HG03196 (cell line): ENCODE measurements around the gene WSCD2.

Experiments used
- ATAC-seq: cut with Tn5 transposase; IDR thresholded peaks from one replicate; pipeline ENCODE4 v1.9.1; 2021; ENCODE audit not compliant: unreplicated experiment

Gene WSCD2

DNA sequence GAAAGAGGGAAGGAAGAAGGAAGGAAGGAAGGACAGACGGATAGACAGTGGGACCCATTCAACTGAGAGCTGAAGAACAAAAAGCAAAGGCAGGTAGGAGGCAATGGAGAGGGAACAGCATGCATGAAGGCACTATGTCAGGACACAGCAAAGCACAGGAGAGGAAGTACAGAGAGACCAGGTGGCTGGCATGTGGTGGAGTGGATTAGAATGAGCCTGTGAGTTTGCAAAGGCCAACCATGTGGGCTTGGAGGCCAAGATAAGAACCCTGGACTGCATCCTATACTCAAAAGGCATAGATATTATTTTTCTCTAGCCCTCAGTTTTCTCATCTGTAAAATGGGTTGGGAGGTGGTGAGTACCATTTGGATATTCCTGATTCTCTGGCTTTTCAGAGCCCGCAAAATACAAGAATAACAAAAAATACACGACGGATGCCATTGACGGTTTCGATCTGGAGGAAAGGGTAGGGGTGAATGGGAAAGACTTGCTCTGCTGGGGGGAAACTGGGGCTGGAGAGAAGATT lies 102.9 kb downstream of the WSCD2 start:
- no peak for ATAC-seq

DNA sequence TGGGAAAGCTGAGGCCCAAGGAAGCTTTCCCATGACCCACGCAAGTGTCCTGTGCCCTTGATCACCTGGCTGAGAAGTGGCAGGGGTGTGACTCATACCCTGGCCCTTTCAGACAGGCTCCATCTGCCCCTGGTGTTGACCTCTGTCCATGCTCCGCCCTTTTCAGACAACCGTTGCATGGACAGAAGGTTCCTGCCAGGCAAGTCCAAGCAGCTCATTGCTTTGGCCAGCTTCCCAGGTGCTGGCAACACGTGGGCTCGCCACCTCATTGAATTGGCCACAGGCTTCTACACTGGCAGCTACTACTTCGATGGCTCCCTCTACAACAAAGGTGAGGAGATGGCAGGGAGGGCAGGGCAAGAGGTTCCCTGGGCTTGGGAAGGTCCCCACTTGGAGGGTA lies 103.5 kb downstream of the WSCD2 start:
- ATAC-seq, result no peak

DNA sequence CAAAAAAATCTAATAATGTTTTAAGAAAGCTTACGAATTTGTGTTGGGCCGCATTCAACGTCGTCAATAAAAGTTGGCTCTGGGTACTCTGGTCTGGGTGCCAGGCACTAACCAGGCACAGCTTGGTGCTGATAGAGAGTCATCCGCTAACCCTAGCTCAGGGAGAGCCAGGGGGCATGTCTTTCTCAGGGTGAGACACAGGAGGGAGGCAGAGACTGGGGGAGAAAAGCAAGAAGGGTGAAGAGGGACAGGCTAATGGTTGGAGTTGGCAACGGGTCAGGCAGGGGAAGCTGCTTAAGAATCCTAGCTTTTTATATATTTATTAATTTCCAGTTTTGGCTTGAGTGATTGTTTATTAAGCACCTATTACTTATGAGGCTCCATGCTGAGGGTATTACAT lies 105.1 kb downstream of the WSCD2 start:
- ATAC-seq, result no peak

DNA sequence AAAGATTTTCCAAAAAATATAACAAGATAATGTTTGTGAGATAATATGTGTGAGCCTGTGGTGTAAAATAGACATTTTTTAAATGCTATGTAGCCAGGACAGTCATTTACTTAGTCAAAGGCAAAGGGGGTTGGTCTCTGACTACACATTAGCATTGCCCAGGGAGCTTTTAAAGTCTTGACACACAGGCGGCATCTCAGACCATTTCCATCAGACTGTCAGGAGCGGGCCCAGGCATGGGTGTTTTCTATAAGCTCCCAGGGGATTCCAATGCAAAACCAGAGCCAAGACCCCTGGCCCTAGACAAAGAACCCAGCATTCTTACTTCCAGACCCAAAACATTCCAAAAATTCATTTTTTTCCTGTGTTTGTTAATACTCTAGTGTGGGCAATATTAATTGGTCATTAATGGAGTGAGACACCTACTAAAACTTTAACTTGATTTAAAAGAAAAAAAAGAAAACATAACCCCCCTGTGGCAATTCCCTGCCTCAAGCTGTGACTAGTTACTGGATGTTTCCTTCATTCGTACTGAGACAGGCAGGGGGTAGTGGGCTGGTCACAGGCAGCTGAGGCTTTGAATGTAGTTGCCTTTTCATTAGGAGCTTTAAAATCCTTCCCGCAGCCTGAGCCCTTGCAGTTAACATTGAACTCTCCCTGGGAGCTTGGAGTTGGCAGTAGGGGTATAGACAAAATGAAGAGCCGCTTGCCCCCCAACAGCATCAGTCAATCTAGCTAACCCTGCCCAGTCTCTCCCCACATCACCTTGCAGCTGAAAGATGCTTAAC lies 106.3 kb downstream of the WSCD2 start:
- ATAC-seq, result no peak

DNA sequence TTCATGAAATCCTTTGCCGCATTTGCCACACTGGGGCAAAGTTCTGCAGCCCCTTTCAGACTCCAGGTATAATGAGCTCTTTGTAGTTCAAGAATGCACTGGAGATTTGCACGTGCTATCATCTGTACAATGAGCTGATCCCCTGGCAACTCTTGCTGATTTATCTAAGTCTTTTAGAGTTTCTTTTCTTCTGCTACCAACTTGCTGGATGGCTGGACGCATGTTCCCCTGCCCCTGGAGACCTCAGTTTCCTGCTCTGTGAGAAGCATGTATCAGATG lies 106.8 kb downstream of the WSCD2 start:
- ATAC-seq, result no peak

DNA sequence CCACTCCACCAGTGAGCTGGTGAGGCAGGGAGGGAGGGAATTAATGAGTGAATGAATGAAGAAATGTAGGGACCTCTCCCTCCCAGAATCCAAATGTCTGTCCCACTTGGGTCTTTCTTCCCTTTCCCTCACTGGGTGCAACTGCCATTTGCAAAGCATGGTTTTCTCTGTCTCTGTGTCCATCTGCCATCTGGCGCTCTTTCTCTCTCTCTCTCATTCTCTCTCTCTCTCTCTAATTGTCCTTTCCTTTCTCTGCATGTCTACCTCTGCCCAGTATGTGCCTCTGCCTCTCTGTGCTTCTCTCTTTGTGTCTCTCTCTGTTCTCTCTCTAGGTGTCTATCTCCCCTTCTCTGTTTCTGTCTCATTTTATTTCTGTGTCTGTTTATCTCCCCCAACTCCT lies 107.3 kb downstream of the WSCD2 start:
- ATAC-seq, result no peak

DNA sequence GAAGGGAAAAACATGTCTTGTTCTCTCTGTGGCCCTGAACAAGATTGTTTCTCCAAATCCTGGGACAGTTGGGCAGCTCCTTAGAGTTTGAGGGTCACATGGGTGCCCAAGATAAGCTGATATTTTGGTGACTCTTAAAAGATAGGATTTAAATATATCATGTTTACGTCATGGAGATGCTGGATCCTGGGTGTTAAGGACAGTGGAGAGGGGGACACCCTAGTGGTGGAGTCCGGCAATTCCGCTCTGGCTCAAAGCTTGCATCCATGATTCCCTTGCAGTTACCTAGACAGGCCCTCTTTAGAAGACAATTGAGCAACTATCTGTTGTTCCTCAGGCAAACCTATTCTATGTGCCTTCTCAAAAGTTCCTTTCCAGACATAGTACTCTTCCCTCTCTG lies 108.2 kb downstream of the WSCD2 start:
- no peak for ATAC-seq

DNA sequence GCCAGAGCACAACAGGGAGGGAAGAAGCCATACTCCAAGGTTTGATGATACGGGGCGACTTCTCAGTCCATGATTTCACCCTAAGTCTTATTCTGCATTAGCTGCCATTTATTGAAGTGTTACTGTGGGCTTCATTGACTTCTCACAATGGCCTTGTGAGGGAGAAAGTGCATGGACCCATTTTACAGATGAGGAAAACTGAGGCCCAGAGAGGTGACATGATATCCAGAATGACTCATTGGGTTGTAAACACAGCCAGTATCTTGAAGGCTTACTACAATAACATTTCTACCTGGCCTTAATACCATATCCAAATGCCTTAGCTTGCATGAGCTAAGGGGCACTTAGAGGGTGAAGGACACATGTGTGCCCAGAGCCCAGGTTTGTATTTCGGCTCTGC lies 109.4 kb downstream of the WSCD2 start:
- ATAC-seq, result no peak

DNA sequence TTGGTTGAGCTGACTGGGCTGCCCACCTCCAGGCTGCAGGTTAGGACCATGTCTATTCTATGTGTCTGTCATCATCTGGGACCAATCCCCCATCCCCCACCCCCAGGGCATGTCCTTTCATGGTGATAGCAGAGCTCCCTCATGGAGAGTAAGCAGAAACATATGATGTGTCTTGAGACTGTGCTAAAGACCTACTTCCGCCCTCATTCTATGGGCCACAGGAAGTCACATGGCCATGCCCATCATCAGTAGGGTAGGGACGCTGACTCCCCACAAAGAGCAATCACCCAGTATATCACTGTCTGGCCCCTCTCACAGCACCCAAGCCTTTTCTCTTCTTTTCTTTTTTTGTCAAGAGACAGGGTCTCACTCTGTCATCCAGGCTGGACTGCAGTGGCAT lies 110.3 kb downstream of the WSCD2 start:
- ATAC-seq, result no peak

DNA sequence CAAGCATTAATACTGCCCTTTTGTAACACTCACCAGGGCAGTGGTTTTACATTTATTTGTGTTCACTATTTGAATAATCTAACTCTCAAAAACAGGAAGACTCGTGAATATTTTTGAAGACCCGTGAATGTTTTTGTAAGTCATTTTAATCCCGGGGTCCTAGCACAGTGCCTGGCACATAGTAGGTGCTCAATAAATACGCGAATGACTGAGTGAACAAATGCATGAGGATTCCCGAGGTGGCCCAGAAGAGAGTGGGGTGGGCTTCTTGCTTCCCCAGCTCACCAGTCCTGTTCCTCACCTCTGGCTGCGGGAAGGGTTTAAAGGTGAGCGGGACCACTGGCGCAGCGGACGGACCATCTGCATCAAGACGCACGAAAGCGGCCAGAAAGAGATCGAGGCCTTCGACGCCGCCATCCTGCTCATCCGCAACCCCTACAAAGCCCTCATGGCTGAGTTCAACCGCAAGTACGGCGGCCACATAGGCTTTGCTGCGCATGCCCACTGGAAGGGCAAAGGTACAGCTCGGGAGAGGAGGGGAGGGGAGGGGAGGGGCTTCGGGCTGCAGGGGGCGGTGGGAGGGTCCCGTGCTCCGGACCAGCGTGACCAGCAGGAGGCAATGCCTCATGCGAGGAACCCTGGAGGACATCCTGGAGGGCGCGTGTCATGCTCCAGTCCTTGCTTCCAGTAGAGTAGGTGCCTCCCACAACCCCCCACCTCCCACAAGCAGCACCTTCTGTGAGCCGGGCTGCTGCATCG lies 111.1 kb downstream of the WSCD2 start:
- no peak for ATAC-seq

DNA sequence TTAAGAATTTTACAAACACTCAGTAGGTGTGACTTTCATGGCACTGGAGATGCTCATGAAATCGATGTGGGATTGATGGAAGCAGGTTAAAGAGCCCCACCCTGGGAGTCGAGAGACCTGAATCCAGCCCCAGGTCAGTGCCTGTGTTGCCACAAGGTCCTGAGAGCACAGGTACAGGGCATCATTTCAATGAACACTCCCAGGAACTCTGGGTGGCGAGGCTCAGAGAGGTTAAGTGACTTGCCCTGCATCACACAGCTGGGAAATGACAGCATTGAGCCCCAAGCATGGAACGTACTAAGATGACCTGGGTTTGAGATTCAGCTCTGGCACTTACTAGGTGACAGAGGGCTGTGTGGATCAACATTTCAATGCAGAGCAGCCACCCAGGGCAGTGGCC lies 111.8 kb downstream of the WSCD2 start:
- ATAC-seq, result no peak

DNA sequence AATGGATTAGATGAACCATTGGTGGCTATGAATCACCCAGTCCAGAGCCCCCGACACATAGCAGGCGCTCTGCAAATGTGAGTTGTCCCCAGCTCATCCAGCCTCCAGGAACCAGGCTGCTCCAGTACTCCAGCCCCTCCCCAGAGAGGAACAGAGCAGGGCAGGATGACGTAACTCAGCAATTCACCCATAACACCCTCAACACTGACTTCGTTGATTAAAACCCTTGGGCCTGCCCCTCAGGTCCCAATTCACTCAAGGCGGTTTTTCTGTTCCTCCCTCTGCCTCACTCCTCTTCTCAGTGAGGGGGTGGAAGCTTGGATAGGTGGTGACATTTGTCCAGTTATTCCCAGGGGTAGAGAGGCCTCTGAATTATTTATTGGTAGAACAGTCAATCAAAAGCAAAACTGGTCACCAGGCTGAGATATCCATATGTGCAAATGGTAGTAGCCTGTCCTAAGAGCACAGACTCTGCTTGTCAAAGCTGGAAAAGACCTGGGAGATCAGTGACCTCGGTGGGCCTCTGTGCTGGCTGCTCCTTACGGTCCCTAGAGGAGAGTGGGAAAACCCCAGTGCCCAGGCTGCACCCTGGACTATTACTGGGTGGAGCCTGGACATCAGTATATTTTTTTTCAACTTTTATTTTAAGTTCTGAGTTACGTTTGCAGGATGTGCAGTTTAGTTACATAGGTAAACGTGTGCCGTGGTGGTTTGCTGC lies 113.1 kb downstream of the WSCD2 start:
- ATAC-seq, result no peak

DNA sequence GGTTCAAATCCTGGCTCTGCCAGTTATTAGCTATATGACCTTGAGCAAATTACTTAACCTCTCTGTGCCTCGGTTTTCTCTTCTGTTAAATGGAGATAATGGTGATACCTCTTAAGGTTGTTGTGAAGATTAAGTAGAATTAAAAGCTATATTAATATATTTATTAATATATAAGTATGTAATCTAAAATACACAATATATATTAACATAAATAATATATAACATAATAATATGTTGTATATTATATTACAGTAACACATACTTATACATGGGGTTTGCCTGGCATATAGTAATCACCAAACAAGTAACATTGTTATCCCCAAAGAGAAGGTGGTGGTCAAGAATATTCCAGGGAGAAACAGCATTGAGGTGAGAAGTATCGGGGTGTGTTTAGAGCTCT lies 118.0 kb downstream of the WSCD2 start:
- no peak for ATAC-seq

DNA sequence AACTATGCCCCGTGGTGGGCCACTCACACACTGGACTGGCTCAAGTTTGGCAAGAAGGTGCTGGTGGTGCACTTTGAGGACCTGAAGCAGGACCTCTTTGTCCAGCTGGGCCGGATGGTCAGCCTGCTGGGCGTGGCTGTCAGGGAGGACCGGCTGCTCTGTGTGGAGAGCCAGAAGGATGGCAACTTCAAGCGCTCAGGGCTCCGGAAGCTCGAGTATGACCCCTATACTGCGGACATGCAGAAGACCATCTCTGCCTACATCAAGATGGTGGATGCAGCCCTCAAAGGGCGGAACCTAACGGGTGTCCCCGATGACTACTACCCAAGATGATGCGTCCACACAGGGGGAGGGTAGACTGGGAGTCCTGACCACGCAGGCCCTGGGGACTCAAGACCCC lies 118.9 kb downstream of the WSCD2 start:
- no peak for ATAC-seq

DNA sequence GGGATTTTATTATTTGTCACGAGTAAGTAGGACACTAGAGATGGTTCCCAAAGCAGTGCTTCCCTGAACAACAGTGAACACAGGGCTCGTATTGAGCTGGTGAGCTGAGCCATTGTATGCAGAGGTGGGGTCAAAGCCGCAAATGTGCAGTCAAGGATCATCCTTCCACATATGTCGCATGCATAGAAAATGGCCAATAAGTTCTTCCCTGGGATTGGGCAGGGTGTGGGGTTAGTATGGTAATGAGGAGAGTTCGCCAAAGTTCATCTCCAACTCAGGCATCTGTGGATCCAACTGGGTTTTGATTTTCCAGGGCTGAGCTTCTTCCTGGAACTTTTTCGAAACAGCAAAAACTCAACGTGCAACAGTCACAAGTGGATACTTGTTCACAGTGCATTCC lies 123.4 kb downstream of the WSCD2 start:
- ATAC-seq, result no peak

DNA sequence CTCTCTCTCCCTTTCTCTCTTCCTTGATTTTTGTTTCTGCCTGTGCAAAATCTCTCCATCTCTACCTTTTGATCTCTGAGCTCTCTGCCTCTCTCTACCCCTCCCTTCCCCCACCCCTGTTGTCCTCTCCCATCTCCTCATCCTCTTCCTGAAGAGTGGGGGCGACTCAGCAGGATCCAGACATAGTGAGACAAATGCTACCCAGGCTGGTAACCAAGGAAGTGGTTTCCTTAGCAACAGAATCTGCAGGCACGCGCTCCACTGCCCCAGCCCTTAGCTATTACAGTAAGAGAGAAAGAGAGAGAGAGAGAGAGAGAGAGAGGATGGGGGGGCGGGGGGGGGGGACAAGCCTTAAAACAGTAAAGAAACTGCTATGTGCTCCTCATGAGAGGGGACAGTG lies 124.5 kb downstream of the WSCD2 start:
- ATAC-seq, result no peak

DNA sequence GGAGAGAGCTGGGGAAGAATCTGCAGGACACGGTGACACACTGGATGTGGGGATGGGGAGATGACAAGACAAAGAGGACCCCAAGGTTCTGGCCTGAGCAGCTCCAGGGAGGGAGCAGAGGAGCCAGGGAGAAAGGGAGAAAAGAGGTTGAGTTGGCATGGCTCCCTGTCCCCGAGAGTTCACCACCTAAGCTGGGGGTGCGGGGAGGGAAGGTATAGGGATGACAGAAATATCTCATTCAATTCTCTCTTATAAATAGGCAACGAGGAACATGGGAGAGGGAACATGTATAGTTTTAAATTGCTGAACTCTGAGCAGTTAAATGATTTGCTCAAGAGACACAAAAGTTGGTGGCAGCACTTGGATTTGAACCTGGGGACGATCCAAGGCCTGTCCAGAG lies 124.9 kb downstream of the WSCD2 start:
- no peak for ATAC-seq

DNA sequence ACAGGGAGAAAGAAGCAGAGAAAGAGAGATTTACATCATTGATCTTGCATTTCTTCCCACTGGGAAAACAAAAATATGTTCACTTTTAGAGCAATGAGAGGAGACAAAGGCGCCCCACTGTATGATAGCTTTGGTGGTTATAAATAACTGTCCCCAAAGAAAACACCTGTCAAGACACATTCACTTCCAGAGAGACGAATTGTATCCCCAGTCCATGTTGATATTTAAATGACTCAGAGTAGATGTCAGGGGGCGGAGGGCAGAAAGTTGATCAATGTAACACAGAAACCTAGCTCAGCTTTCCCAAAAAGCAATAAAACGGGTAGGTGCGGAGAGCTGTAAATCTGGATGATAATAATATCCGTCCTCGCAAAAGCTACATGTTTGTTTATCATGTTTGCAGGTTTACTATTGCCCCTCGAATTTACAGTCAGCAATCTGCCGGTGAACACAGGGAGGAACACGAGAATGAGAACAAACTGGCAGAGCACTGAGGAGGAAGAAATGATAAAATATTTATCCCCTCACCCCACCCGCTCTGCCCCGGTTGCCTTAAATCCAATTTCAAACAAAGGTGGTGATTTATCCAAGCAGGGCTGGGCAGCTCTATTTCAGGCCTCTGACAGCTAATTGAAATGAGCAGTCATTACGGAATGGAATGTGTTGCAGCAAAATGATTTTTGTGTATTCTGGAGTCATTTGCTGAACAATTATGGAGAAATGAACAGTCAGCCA lies 125.6 kb downstream of the WSCD2 start:
- no peak for ATAC-seq

DNA sequence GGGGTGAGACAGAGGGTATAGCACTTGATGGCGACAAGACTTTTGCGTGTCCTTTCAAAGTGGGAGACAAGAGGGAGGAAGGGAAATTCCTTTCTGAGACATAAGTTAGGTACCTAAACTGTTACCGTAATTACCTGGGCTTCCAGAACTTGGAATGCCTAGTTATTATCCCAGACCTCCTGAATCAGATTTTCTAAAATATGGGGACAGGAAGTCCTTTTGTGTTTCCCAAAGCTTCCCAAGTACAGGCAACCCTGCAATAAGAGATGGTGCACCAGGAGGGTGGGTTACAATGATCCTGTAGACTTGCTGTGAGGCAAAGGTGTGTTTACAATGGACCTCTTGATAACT lies 126.1 kb downstream of the WSCD2 start:
- no peak for ATAC-seq

DNA sequence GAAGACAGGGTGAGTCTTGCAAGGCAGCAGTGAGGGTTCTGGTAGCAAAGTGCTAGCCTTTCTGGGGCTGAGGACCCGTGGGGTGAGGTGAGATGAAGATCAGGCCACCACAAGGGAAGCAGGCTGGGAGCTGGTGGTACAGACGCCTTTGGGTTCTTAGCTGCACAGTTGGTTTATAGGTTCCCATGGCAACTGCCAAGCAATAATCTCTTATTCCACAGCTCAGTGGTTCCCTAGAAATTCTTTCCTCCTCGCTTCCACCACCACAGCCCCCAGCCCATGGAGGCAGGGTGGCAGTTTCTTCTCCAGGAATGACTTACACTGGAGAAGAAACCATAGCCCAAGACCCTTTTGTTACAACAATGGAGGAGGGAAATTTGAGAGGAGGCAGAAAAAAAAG lies 127.9 kb downstream of the WSCD2 start:
- no peak for ATAC-seq

DNA sequence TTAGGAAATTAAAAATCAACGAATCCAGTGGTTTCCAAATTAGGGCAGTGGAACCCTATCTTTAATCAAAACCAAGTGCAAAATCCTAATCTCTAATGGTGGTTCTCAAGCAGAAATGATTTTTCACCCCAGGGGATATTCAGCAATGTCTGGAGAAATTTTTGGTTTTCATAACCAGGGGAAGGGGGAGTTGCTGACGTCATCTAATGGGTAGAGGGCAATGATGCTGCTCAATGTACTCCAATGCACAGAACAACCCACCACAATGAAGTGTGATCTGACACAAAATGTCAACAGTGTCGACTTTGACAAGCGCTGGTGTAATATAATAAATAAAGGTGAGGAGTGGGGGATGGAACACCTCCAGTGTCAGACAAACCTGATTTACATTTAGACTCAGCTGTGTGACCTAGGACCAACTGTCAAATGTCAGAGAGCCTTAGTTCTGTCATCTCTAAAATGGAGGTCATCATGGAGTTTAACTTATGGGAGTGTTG lies 128.6 kb downstream of the WSCD2 start:
- ATAC-seq, result no peak
